Measurements from ENCODE around the gene INPP5D.
"Not testable (repeated sequence)": the region's sequence is repeated elsewhere in the genome, so short reads cannot be mapped to it uniquely, and the experiment has no call there.

Gene INPP5D

DNA sequence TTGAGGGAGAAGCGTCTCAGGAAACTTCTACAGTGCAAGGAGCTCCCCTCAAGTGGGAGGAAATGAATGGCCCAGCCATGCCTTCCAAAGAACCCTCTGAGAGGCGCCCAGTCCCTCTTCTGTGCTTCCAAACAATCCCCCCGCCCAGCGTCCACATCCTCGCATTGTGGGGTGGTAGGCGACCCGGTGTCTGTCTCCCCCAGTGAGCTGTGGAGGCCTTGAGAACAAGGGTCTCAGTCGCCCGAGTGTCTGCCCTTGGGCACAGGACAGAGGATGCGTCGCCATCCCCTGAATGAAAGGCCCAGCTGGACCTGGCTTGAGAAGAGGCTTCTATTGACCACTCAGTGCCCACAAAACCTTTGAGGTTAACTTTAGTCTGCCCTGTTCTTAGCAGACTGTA lies 29.7 kb downstream of the INPP5D start:
- H3K27me3 ChIP-seq (replicated peaks; ENCODE audit: control insufficient read depth, insufficient read depth, low read length, poor library complexity, severe bottlenecking): no peaks in the 10 kb centered on the region
- no peak overlapping the region for H3K27ac ChIP-seq (ENCODE audit: insufficient read depth, low read length, poor library complexity, severe bottlenecking)
- peaks cover 34% of the 10 kb centered on the region for H3K36me3 ChIP-seq (ENCODE audit: control insufficient read depth, insufficient read depth, low read length)
- H3K9me3 ChIP-seq (ENCODE audit: control insufficient read depth, low read length): no peaks in the 10 kb centered on the region
- H3K4me3 ChIP-seq (ENCODE audit: insufficient read depth, low read depth, low read length, poor library complexity, severe bottlenecking): no peak overlapping the region
- H3K4me1 ChIP-seq (ENCODE audit: control insufficient read depth, insufficient read depth, low read length, poor library complexity, severe bottlenecking): peaks cover 10% of the 10 kb centered on the region
- no peak for DNase-seq

DNA sequence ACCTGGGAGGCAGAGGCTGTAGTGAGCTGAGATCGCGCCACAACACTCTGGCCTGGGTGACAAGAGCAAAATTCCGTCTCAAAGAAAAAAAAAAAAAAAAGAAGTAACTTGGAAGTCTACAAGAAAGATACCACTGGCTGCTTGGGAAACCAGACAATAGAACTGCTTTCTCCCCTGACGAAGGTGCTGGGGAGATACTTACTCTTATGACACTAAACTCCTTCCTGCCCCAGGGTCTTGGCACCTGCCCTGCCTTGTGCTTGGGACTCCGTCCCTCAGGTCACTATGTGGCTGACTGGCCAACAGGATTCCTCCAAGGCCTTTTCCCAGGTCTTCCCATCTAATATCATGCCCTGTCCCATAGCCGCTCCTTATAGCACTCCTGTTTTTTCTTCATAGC lies 30.7 kb downstream of the INPP5D start:
- H3K36me3 ChIP-seq (ENCODE audit: control insufficient read depth, insufficient read depth, low read length): peaks cover 35% of the 10 kb centered on the region
- H3K27me3 ChIP-seq (replicated peaks; ENCODE audit: control insufficient read depth, insufficient read depth, low read length, poor library complexity, severe bottlenecking): no peaks in the 10 kb centered on the region
- H3K4me3 ChIP-seq (ENCODE audit: insufficient read depth, low read depth, low read length, poor library complexity, severe bottlenecking): no peak overlapping the region
- peaks cover 2% of the 10 kb centered on the region for H3K4me1 ChIP-seq (ENCODE audit: control insufficient read depth, insufficient read depth, low read length, poor library complexity, severe bottlenecking)
- DNase-seq: no peak
- no peak overlapping the region for H3K27ac ChIP-seq (ENCODE audit: insufficient read depth, low read length, poor library complexity, severe bottlenecking)
- H3K9me3 ChIP-seq (ENCODE audit: control insufficient read depth, low read length): no peaks in the 10 kb centered on the region

DNA sequence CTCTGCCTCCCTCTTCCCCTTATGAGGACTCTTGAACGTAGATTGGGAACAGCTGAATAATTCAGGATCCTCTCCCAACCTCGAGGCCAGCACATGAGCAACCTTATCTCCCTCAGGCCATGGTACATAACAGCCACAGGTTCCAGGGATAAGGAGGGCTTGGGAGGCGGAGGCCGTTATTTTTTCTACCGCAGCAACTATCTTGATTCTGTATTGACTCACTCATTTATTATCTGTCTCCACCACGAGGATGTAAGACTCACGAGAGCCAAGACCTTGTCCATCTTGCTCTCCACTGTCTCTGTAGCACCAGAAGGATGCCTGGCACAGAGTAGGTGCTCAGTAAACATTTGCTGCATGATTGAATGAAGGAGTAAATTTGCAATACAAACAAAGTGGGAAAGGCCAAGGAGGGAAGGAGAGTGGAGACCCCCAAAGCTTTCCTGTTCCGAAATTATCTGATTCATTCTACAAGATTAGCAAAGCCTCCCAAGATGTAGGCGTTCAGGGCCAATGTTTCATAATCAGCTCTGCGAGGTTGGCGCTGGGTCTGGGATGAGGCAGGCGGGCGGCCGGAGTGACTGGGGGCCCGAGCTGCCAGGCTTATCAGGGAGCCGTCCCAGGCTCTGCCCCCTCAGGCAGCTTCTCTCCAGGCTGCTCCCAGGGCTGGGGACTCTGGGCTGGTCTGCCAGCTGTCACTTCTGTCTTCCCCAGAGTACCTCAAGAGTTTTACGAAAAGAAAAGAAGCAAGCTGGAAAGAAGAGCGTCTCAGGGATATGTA lies 31.6 kb downstream of the INPP5D start:
- Histone ChIP-seq H3K27me3 (replicated peaks; ENCODE audit: control insufficient read depth, insufficient read depth, low read length, poor library complexity, severe bottlenecking) (no peaks in the 10 kb centered on the region), H3K4me3 (ENCODE audit: insufficient read depth, low read depth, low read length, poor library complexity, severe bottlenecking) (no peak overlapping the region), H3K27ac (ENCODE audit: insufficient read depth, low read length, poor library complexity, severe bottlenecking) (no peak overlapping the region), H3K36me3 (ENCODE audit: control insufficient read depth, insufficient read depth, low read length) (peaks cover 37% of the 10 kb centered on the region), H3K4me1 (ENCODE audit: control insufficient read depth, insufficient read depth, low read length, poor library complexity, severe bottlenecking) (peaks cover 2% of the 10 kb centered on the region), H3K9me3 (ENCODE audit: control insufficient read depth, low read length) (no peaks in the 10 kb centered on the region)
- no peak for DNase-seq

DNA sequence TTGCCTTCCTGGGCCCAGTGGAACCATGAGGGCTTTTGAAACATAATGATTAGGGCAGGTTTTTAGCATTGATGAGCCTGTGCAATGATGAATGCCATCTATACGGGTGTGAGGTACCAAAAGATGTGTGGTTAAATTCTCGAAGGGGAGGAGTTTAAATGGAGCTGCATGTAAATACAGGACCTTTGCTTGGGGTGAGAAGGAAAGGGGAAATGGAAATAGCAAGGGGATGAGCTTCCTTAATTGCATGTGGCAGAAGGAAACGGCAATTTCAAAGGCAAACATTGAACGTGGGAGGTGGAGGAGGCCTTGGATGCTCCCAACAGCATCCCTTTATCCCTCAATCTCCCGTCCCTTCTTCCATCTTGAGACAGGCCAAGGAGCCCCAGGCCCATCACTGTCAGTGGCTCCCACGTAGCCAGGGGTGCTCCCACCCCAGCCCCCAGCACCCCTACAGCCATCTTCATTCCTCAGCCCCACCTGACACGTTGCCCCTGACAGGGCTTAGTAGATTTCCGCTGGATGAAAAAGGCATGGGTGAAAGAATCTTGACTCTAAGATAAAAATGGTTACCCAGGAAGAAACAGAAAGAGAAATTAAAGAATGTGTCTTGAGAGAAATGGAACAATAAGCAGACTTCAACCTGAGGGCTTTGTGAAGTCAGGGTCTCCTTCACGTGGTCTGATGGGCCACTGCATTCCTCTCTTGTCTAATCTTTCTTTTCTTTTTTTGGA lies 32.5 kb downstream of the INPP5D start:
- no peak for DNase-seq
- Histone ChIP-seq H3K4me1 (ENCODE audit: control insufficient read depth, insufficient read depth, low read length, poor library complexity, severe bottlenecking) (peaks cover 2% of the 10 kb centered on the region), H3K27me3 (replicated peaks; ENCODE audit: control insufficient read depth, insufficient read depth, low read length, poor library complexity, severe bottlenecking) (no peaks in the 10 kb centered on the region), H3K27ac (ENCODE audit: insufficient read depth, low read length, poor library complexity, severe bottlenecking) (peak overlapping the region; percentile 2), H3K9me3 (ENCODE audit: control insufficient read depth, low read length) (no peaks in the 10 kb centered on the region), H3K4me3 (ENCODE audit: insufficient read depth, low read depth, low read length, poor library complexity, severe bottlenecking) (no peak overlapping the region), H3K36me3 (ENCODE audit: control insufficient read depth, insufficient read depth, low read length) (peaks cover 36% of the 10 kb centered on the region)

DNA sequence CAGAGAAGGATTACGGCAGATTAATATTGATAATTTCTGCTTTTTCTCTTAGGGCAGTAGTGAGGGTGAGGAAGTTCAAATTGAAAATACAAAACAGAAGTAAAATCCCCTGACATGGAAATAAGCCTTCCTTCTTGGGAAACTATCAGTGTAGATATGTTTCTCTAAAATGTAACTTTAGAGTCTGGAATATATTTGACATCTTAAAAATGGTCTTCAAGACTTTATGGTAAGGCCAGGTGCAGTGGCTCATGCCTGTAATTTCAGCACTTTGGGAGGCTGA lies 33.0 kb downstream of the INPP5D start:
- H3K27ac ChIP-seq (ENCODE audit: insufficient read depth, low read length, poor library complexity, severe bottlenecking): no peak overlapping the region
- H3K9me3 ChIP-seq (ENCODE audit: control insufficient read depth, low read length): no peaks in the 10 kb centered on the region
- DNase-seq: no peak
- H3K27me3 ChIP-seq (replicated peaks; ENCODE audit: control insufficient read depth, insufficient read depth, low read length, poor library complexity, severe bottlenecking): no peaks in the 10 kb centered on the region
- H3K4me3 ChIP-seq (ENCODE audit: insufficient read depth, low read depth, low read length, poor library complexity, severe bottlenecking): no peak overlapping the region
- peaks cover 2% of the 10 kb centered on the region for H3K4me1 ChIP-seq (ENCODE audit: control insufficient read depth, insufficient read depth, low read length, poor library complexity, severe bottlenecking)
- peaks cover 34% of the 10 kb centered on the region for H3K36me3 ChIP-seq (ENCODE audit: control insufficient read depth, insufficient read depth, low read length)

DNA sequence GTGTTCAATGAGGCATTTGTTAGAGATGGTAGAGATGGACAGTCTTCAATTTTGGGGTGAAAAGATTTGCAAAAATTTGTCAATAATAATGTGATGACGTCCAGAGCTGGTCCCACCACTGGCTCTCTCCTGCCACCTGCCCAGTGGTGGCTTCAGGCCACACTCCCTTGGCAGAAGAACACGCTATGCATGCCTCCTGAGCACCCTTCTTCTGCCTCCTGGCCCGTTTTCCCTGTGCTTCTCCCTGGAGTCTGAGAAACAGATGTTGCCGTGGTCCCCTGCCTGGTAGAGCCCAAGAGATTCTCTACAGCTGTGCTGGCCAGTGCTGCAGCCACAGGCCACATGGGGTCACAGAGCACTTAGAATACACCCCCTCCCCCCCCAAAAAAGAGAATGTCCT lies 33.6 kb downstream of the INPP5D start:
- peaks cover under 1% of the 10 kb centered on the region for H3K4me1 ChIP-seq (ENCODE audit: control insufficient read depth, insufficient read depth, low read length, poor library complexity, severe bottlenecking)
- no peak overlapping the region for H3K4me3 ChIP-seq (ENCODE audit: insufficient read depth, low read depth, low read length, poor library complexity, severe bottlenecking)
- DNase-seq: no peak
- H3K36me3 ChIP-seq (ENCODE audit: control insufficient read depth, insufficient read depth, low read length): peaks cover 32% of the 10 kb centered on the region
- H3K27ac ChIP-seq (ENCODE audit: insufficient read depth, low read length, poor library complexity, severe bottlenecking): no peak overlapping the region
- no peaks in the 10 kb centered on the region for H3K9me3 ChIP-seq (ENCODE audit: control insufficient read depth, low read length)
- no peaks in the 10 kb centered on the region for H3K27me3 ChIP-seq (replicated peaks; ENCODE audit: control insufficient read depth, insufficient read depth, low read length, poor library complexity, severe bottlenecking)

DNA sequence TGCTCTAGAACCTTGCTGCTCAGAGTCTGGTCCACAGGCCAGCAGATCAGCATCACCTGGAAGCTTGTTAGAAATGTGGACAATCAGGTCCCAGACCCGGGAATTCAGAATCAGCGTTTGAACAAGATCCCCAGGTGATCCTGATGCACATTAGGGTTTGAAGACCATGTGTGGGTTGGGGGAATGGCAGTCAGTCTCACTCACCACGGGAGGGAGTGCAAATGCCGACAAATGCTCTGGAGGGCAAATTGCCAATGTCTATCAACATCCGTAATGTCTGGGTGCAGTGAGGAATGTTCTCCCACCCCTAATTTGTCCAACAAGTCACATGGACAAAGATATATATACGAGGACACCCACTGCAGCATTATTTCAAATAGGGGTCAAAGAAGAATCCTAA lies 34.5 kb downstream of the INPP5D start:
- Histone ChIP-seq H3K36me3 (ENCODE audit: control insufficient read depth, insufficient read depth, low read length) (peaks cover 24% of the 10 kb centered on the region), H3K4me3 (ENCODE audit: insufficient read depth, low read depth, low read length, poor library complexity, severe bottlenecking) (no peak overlapping the region), H3K27ac (ENCODE audit: insufficient read depth, low read length, poor library complexity, severe bottlenecking) (no peak overlapping the region), H3K27me3 (replicated peaks; ENCODE audit: control insufficient read depth, insufficient read depth, low read length, poor library complexity, severe bottlenecking) (no peaks in the 10 kb centered on the region), H3K9me3 (ENCODE audit: control insufficient read depth, low read length) (no peaks in the 10 kb centered on the region), H3K4me1 (ENCODE audit: control insufficient read depth, insufficient read depth, low read length, poor library complexity, severe bottlenecking) (peaks cover 4% of the 10 kb centered on the region)
- no peak for DNase-seq

DNA sequence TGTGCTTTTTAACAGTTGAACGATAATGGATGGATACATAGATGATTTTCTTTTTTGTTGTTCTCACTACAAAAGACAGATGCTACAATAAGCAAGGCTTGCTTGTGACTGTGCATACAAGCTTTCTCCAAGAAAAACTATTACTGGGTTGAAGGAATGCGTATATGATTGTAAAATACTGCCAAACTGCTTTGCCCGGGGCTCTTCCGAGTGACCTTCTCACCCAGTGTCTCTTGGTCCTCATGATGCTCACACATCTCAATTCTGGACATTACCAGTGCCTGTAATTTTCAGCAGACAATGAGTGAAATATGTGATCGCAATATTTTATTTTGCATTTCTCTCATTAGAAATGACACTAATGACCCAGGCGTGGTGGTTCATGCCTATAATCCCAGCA lies 35.9 kb downstream of the INPP5D start:
- no peak for DNase-seq
- peaks cover 16% of the 10 kb centered on the region for H3K4me1 ChIP-seq (ENCODE audit: control insufficient read depth, insufficient read depth, low read length, poor library complexity, severe bottlenecking)

DNA sequence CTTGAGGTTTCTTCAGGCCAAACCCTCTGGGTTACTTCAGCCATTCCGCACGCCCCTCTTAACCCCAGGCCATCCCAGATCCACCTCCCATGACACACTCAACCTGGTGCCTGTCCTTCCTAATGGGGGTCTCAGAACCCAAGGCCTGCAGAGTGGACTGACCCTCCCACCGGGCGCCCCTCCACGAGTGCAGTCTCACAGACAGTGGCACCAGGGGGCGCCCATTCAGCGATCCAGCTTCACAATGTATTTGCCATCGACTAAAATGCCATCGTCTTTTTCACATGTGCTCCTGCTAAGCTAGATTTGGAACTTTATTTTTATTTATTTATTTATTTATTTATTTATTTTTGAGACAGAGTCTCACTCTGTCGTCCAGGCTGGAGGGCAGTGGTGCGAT lies 38.5 kb downstream of the INPP5D start:
- Histone ChIP-seq H3K36me3 (ENCODE audit: control insufficient read depth, insufficient read depth, low read length) (peaks cover 8% of the 10 kb centered on the region), H3K27me3 (replicated peaks; ENCODE audit: control insufficient read depth, insufficient read depth, low read length, poor library complexity, severe bottlenecking) (no peaks in the 10 kb centered on the region), H3K27ac (ENCODE audit: insufficient read depth, low read length, poor library complexity, severe bottlenecking) (no peak overlapping the region), H3K9me3 (ENCODE audit: control insufficient read depth, low read length) (no peaks in the 10 kb centered on the region), H3K4me1 (ENCODE audit: control insufficient read depth, insufficient read depth, low read length, poor library complexity, severe bottlenecking) (peaks cover 19% of the 10 kb centered on the region), H3K4me3 (ENCODE audit: insufficient read depth, low read depth, low read length, poor library complexity, severe bottlenecking) (no peak overlapping the region)
- DNase-seq: no peak

More for the DNA sequence above, 35.9 kb downstream of the INPP5D start:
- Histone ChIP-seq H3K4me3 (ENCODE audit: insufficient read depth, low read depth, low read length, poor library complexity, severe bottlenecking) (no peak overlapping the region), H3K9me3 (ENCODE audit: control insufficient read depth, low read length) (no peaks in the 10 kb centered on the region), H3K27ac (ENCODE audit: insufficient read depth, low read length, poor library complexity, severe bottlenecking) (no peak overlapping the region), H3K36me3 (ENCODE audit: control insufficient read depth, insufficient read depth, low read length) (peaks cover 16% of the 10 kb centered on the region), H3K27me3 (replicated peaks; ENCODE audit: control insufficient read depth, insufficient read depth, low read length, poor library complexity, severe bottlenecking) (no peaks in the 10 kb centered on the region)

DNA sequence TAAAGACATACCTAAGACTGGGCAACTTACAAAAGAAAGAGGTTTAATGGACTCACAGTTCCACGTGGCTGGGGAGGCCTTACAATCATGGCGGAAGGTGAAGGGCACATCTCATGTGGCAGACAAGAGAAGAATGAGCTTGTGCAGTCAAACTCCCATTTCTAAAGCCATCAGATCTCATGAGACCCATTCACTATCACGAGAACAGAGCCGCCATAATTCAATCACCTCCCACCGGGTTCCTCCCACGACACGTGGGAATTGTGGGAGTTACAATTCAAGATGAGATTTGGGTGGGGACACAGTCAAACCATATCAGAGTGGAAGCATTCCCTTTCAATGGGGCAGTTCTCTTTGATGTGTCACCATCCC lies 39.7 kb downstream of the INPP5D start:
- H3K27me3 ChIP-seq (replicated peaks; ENCODE audit: control insufficient read depth, insufficient read depth, low read length, poor library complexity, severe bottlenecking): not testable (repeated sequence)

More for the DNA sequence above, 39.7 kb downstream of the INPP5D start:
- H3K4me3 ChIP-seq (ENCODE audit: insufficient read depth, low read depth, low read length, poor library complexity, severe bottlenecking); H3K9me3 ChIP-seq (ENCODE audit: control insufficient read depth, low read length); H3K27ac ChIP-seq (ENCODE audit: insufficient read depth, low read length, poor library complexity, severe bottlenecking); DNase-seq; H3K36me3 ChIP-seq (ENCODE audit: control insufficient read depth, insufficient read depth, low read length): not testable (repeated sequence)
- H3K4me1 ChIP-seq (ENCODE audit: control insufficient read depth, insufficient read depth, low read length, poor library complexity, severe bottlenecking): peaks cover 19% of the 10 kb centered on the region

All from effector memory CD4-positive, alpha-beta T cell (primary cell).